IPS-20b (cell line): Measurements from ENCODE around the gene CCL24.
"Not testable (repeated sequence)": the region's sequence is repeated elsewhere in the genome, so short reads cannot be mapped to it uniquely, and the experiment has no call there.

Experiments
- H3K27ac ChIP-seq: one replicate; pipeline ENCODE4 v1.5.1; 2013; ENCODE audit warnings: low read length
- H3K27me3 ChIP-seq: 2 replicates; pipeline ENCODE4 v1.6.1; 2013; ENCODE audit warnings: mild to moderate bottlenecking, low read length, inconsistent platforms; ENCODE audit not compliant: insufficient read depth
- H3K36me3 ChIP-seq: 2 replicates; pipeline ENCODE4 v1.6.1; 2013; ENCODE audit warnings: low read depth, mild to moderate bottlenecking, inconsistent platforms, low read length, moderate library complexity; ENCODE audit not compliant: insufficient read depth
- H3K4me1 ChIP-seq: 2 replicates; pipeline ENCODE4 v1.6.1; 2013; ENCODE audit warnings: mild to moderate bottlenecking, control low read depth, inconsistent platforms, low read length, moderate library complexity; ENCODE audit not compliant: insufficient read depth
- H3K4me3 ChIP-seq: 2 replicates; pipeline ENCODE4 v1.5.1; 2013; ENCODE audit warnings: mild to moderate bottlenecking, low read length, inconsistent platforms
- H3K9ac ChIP-seq: 2 replicates; pipeline ENCODE4 v1.6.1; 2013; ENCODE audit warnings: low read depth, mild to moderate bottlenecking, inconsistent platforms, low read length, moderate library complexity
- H3K9me3 ChIP-seq: 2 replicates; pipeline ENCODE4 v1.6.1; 2013; ENCODE audit warnings: mild to moderate bottlenecking, low read depth, low read length, inconsistent platforms; ENCODE audit not compliant: insufficient read depth

Gene CCL24

GRCh38 chr7:75802552-75802821 lies 11.1 kb downstream of the CCL24 start:
- Histone ChIP-seq H3K27ac (no peak overlapping the region), H3K27me3 (no peaks in the 10 kb centered on the region), H3K9ac (no peak overlapping the region), H3K9me3 (peaks cover 9% of the 10 kb centered on the region), H3K4me3 (no peak overlapping the region), H3K36me3 (no peaks in the 10 kb centered on the region), H3K4me1 (no peaks in the 10 kb centered on the region)

GRCh38 chr7:75798770-75799169 lies 14.8 kb downstream of the CCL24 start:
- Histone ChIP-seq H3K9me3 (no peaks in the 10 kb centered on the region), H3K27ac (no peak overlapping the region), H3K27me3 (no peaks in the 10 kb centered on the region), H3K9ac (no peak overlapping the region), H3K36me3 (no peaks in the 10 kb centered on the region), H3K4me1 (no peaks in the 10 kb centered on the region), H3K4me3 (no peak overlapping the region)

- no peaks in the 10 kb centered on the region for H3K4me1 ChIP-seq
- H3K4me3 ChIP-seq, result no peak overlapping the region
- H3K9ac ChIP-seq, result no peak overlapping the region
- no peaks in the 10 kb centered on the region for H3K36me3 ChIP-seq
- no peak overlapping the region for H3K27ac ChIP-seq
- H3K27me3 ChIP-seq, result no peaks in the 10 kb centered on the region
- no peaks in the 10 kb centered on the region for H3K9me3 ChIP-seq
Observed at GRCh38 chr7:75796420-75796819, 17.2 kb downstream of the CCL24 start.

GRCh38 chr7:75795831-75796285 lies 17.7 kb downstream of the CCL24 start:
- H3K4me3 ChIP-seq, result no peak overlapping the region
- H3K36me3 ChIP-seq, result no peaks in the 10 kb centered on the region
- no peak overlapping the region for H3K9ac ChIP-seq
- H3K27me3 ChIP-seq, result no peaks in the 10 kb centered on the region
- H3K4me1 ChIP-seq, result no peaks in the 10 kb centered on the region
- H3K27ac ChIP-seq, result no peak overlapping the region
- H3K9me3 ChIP-seq, result no peaks in the 10 kb centered on the region

- Histone ChIP-seq H3K4me3 (no peak overlapping the region), H3K27ac (no peak overlapping the region), H3K27me3 (no peaks in the 10 kb centered on the region), H3K36me3 (no peaks in the 10 kb centered on the region), H3K9me3 (no peaks in the 10 kb centered on the region), H3K4me1 (peaks cover 2% of the 10 kb centered on the region; the same call in 1 of the 2 replicates), H3K9ac (no peak overlapping the region)
Observed at GRCh38 chr7:75793676-75794075, 19.9 kb downstream of the CCL24 start.

- H3K4me1 ChIP-seq, H3K9me3 ChIP-seq, H3K9ac ChIP-seq, H3K27me3 ChIP-seq, H3K4me3 ChIP-seq, H3K27ac ChIP-seq, H3K36me3 ChIP-seq: not testable (repeated sequence)
Observed at GRCh38 chr7:75792567-75792966, 21.0 kb downstream of the CCL24 start.

GRCh38 chr7:75789361-75789924 lies 24.2 kb downstream of the CCL24 start:
- H3K9ac ChIP-seq, result peak overlapping the region; percentile 15; the same call in 1 of the 2 replicates
- H3K9me3 ChIP-seq, result no peaks in the 10 kb centered on the region
- no peaks in the 10 kb centered on the region for H3K27me3 ChIP-seq
- no peak overlapping the region for H3K27ac ChIP-seq
- H3K4me1 ChIP-seq, result peaks cover 9% of the 10 kb centered on the region; the same call in 1 of the 2 replicates
- H3K4me3 ChIP-seq, result no peak overlapping the region
- H3K36me3 ChIP-seq, result no peaks in the 10 kb centered on the region

- H3K9me3 ChIP-seq, H3K36me3 ChIP-seq, H3K27me3 ChIP-seq, H3K27ac ChIP-seq, H3K4me1 ChIP-seq: not testable (repeated sequence)
- Histone ChIP-seq H3K4me3 (peak overlapping the region; percentile 45; the same call in 1 of the 2 replicates), H3K9ac (peak overlapping the region; percentile 72; the same call in 1 of the 2 replicates)
Observed at GRCh38 chr7:75788154-75788847, 25.3 kb downstream of the CCL24 start.

GRCh38 chr7:75783058-75783457 lies 30.5 kb downstream of the CCL24 start:
- not testable (repeated sequence) for H3K4me1 ChIP-seq, H3K9ac ChIP-seq, H3K36me3 ChIP-seq, H3K4me3 ChIP-seq, H3K27me3 ChIP-seq, H3K9me3 ChIP-seq, H3K27ac ChIP-seq

- H3K9me3 ChIP-seq, H3K36me3 ChIP-seq, H3K27ac ChIP-seq, H3K27me3 ChIP-seq, H3K4me3 ChIP-seq, H3K4me1 ChIP-seq, H3K9ac ChIP-seq: not testable (repeated sequence)
Observed at GRCh38 chr7:75780647-75781273, 32.8 kb downstream of the CCL24 start.

GRCh38 chr7:75779516-75779915 lies 34.1 kb downstream of the CCL24 start:
- H3K27ac ChIP-seq, H3K4me1 ChIP-seq, H3K27me3 ChIP-seq, H3K9me3 ChIP-seq, H3K36me3 ChIP-seq: not testable (repeated sequence)
- H3K9ac ChIP-seq, result peak overlapping the region; percentile 23; the same call in 1 of the 2 replicates
- H3K4me3 ChIP-seq, result peak overlapping the region; percentile 40; the same call in 1 of the 2 replicates

- peak overlapping the region; percentile 32; the same call in 1 of the 2 replicates for H3K9ac ChIP-seq
- H3K9me3 ChIP-seq, H3K27ac ChIP-seq, H3K27me3 ChIP-seq, H3K36me3 ChIP-seq, H3K4me1 ChIP-seq: not testable (repeated sequence)
- peak overlapping the region; percentile 40; the same call in 1 of the 2 replicates for H3K4me3 ChIP-seq
Observed at GRCh38 chr7:75779035-75779434, 34.6 kb downstream of the CCL24 start.
